ENCODE measurements around the gene ZFP36L2. TPM values are rescaled to one million over a fixed set of nuclear protein-coding genes. Genes with fewer than 3 reads are reported as not detected.

ZFP36L2 gene
- total RNA-seq, 2 donors from 2014 or later = 117 to 256 TPM

DNA sequence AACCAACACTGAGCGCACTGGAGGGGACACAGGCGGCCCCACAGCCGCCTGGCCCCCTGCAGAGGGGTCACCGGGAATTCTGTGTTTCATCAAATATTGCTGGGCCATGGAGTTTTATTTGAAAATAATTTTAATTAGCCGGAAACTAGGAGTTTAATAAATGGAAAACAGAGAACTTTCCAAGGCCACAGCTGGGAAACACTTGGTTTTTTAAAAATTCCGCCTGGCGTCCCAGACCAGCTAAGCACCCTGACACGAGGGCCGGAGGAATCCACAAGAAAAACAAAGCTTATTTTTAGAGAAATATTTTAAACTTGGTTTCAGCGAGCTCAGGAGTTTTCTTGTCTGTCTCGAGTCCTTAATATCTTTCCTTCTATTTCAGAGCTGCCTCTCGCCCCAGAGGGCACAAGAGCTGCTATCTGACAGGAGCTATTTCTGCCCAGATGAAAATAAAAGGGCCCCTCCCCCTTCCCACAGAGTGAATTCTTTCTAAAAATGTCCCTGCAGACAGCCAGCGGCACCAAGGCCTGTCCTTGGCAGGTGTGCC, 8.2 kb downstream of the ZFP36L2 start:
- Histone ChIP-seq H3K4me3 (no peak overlapping the region), H3K27me3 (replicated peaks; ENCODE audit: insufficient read depth) (no peaks in the 10 kb centered on the region), H3K9me3 (no peaks in the 10 kb centered on the region), H3K36me3 (peaks cover 0 to under 1% of the 10 kb centered on the region in 2 donors), H3K4me1 (replicated peaks) (peaks cover 24% of the 10 kb centered on the region), H3K27ac (peak overlapping the region; percentile 98 to 99)
- no peak for DNase-seq (ENCODE audit: low spot score)
- WGBS = 20% methylated on average over 13 of the region's 13 CpGs
- TF ChIP-seq, protein P1, sequence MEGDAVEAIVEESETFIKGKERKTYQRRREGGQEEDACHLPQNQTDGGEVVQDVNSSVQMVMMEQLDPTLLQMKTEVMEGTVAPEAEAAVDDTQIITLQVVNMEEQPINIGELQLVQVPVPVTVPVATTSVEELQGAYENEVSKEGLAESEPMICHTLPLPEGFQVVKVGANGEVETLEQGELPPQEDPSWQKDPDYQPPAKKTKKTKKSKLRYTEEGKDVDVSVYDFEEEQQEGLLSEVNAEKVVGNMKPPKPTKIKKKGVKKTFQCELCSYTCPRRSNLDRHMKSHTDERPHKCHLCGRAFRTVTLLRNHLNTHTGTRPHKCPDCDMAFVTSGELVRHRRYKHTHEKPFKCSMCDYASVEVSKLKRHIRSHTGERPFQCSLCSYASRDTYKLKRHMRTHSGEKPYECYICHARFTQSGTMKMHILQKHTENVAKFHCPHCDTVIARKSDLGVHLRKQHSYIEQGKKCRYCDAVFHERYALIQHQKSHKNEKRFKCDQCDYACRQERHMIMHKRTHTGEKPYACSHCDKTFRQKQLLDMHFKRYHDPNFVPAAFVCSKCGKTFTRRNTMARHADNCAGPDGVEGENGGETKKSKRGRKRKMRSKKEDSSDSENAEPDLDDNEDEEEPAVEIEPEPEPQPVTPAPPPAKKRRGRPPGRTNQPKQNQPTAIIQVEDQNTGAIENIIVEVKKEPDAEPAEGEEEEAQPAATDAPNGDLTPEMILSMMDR (IDR thresholded peaks at IDR 0.05) = no peak
- TF ChIP-seq POLR2A (IDR thresholded peaks at IDR 0.05) = no peak
- TF ChIP-seq POLR2AphosphoS5 (IDR thresholded peaks at IDR 0.05) = no peak
- intact Hi-C loops (cut with DNase I) = loop anchor here (2.0 kb wide), 1 partner anchor 39 kb away; no protein-coding TSS in a partner anchor

DNA sequence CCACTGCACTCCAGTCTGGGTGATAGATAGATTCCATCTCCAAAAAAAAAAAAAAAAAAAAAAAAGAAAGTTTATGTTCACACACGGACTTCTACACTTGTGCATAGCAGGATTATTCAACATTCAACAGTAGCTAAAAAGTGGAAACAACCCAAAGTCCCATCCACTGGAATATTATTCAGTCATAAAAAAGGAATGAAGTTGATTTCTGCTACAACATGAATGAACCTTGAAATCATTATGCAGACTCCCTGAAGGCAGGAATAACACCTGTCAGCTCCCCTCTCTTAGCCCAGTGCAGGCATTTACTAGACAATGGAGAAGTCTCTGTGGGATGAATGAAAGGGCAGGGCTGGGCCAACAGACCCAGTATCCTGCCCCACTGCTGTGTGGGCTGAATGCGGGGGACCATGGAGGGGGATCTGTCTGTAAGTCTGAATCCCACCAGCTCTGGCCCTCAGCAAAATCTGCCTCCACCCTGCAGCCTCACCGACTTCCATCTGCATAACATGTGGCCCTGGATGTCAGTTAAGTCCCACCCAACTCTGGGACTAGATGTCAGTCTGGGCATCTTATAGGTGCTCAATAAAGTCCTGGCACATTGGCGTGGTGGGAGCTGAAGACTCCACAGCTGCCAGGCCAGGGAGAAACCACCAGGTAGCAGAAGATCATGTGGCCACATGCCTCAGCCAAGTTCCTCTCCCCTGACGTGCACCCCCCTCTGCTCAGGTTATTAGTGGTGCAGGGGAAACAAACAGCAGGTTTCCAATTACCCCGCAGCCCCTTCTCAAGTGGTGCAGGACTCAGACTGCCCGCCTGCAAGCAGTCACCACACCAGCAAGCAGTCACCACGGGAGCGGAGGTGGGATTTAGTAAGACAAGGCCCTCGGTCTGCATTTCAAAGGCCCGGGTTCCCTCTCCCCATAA, 8.9 kb downstream of the ZFP36L2 start:
- intact Hi-C loops (cut with DNase I) = loop anchor here (2.0 kb wide), 1 partner anchor 39 kb away; no protein-coding TSS in a partner anchor
- no peak for DNase-seq (ENCODE audit: low spot score)

DNA sequence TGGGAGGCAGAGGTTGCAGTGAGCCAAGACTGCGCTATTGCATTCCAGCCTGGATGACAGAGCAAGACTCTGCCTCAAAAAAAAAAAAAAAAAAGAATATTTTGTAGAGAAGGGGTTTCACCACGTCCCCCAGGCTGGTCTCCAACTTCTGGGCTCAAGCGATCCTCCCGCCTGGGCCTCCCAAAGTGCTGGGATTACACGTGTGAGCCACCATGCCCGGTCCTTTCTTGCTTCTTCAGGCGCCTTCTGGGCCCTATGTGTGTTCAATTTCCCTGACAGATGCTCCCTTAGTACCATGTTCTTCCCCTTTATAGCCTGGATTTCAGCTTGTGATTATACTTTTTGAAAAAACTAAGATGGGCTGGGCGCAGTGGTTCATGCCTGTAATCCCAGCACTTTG, 9.8 kb downstream of the ZFP36L2 start:
- Histone ChIP-seq H3K27me3 (replicated peaks; ENCODE audit: insufficient read depth) (no peaks in the 10 kb centered on the region), H3K9me3 (no peaks in the 10 kb centered on the region), H3K4me3 (no peak overlapping the region), H3K36me3 (no peaks in the 10 kb centered on the region), H3K27ac (no peak overlapping the region), H3K4me1 (replicated peaks) (peaks cover 24% of the 10 kb centered on the region)
- WGBS = 96% methylated on average over 8 of the region's 8 CpGs
- intact Hi-C loops (cut with DNase I) = no loop called here
- DNase-seq (ENCODE audit: low spot score) = no peak
- TF ChIP-seq POLR2A (IDR thresholded peaks at IDR 0.05) (no peak), POLR2AphosphoS5 (IDR thresholded peaks at IDR 0.05) (no peak)
- TF ChIP-seq, protein P1 (IDR thresholded peaks at IDR 0.05) = no peak

More for the DNA sequence above, 8.9 kb downstream of the ZFP36L2 start:
- H3K27me3 ChIP-seq (replicated peaks; ENCODE audit: insufficient read depth) = no peaks in the 10 kb centered on the region
- peak overlapping the region; percentile 98 to 99 for H3K27ac ChIP-seq
- H3K4me3 ChIP-seq = no peak overlapping the region
- TF ChIP-seq POLR2AphosphoS5 (IDR thresholded peaks at IDR 0.05) (no peak), POLR2A (IDR thresholded peaks at IDR 0.05) (no peak)
- TF ChIP-seq, protein P1 (IDR thresholded peaks at IDR 0.05) = no peak
- H3K36me3 ChIP-seq = no peaks in the 10 kb centered on the region
- WGBS = 45% methylated on average over 11 of the region's 11 CpGs
- no peaks in the 10 kb centered on the region for H3K9me3 ChIP-seq
- peaks cover 24% of the 10 kb centered on the region for H3K4me1 ChIP-seq (replicated peaks)

DNA sequence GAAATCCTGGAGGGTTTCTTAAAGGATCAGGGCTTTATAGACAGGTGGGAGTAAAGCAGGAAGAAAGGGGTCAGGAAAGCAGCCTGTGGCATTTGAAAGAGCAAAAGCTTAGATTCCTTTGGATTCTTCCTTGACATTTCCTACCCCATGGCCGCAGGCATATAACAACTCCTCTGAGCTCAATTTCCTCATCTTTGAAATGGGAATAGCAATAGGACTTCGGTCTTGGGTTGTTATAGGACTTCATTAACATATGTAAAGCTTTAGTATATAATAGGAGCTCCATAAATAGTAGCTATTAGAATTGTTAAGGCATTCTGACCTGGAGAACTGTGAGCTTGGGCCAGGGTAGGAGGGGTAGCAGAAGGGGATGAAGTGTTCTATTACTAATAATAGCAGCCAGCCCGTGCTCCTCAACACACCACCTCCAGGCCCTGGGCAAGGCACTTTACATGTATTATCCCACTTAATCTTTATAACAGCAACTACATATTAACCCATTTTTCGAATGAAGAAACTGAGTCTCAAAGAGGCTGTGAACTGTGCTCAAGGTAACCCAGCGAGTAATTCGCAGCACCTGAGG, 10.6 kb downstream of the ZFP36L2 start:
- intact Hi-C loops (cut with DNase I) = no loop called here
- no peaks in the 10 kb centered on the region for H3K9me3 ChIP-seq
- H3K27ac ChIP-seq = no peak overlapping the region
- no peak for TF ChIP-seq POLR2A (IDR thresholded peaks at IDR 0.05)
- TF ChIP-seq, protein P1 (IDR thresholded peaks at IDR 0.05) = no peak
- no peak for TF ChIP-seq POLR2AphosphoS5 (IDR thresholded peaks at IDR 0.05)
- H3K4me3 ChIP-seq = no peak overlapping the region
- H3K4me1 ChIP-seq (replicated peaks) = peaks cover 19% of the 10 kb centered on the region
- H3K36me3 ChIP-seq = no peaks in the 10 kb centered on the region
- no peak for DNase-seq (ENCODE audit: low spot score)
- WGBS = 83% methylated on average over 6 of the region's 6 CpGs
- no peaks in the 10 kb centered on the region for H3K27me3 ChIP-seq (replicated peaks; ENCODE audit: insufficient read depth)

All from prostate gland (tissue), 2 donors.